Left ventricle myocardium inferior (tissue), 1 donor: ENCODE data around the gene ZNF652. TPM values are rescaled to one million over a fixed set of nuclear protein-coding genes. Genes with fewer than 3 reads are reported as not detected.

Source experiments
- DNase-seq: peaks from one replicate; pipeline ENCODE4 v3.0.0-alpha.2; 2020
- H3K27ac ChIP-seq: fragments of 200-600 bp; replicated peaks from 2 replicates; pipeline ENCODE4 v1.8.0; 2021
- H3K27me3 ChIP-seq: fragments of 200-600 bp; 2 replicates; pipeline ENCODE4 v1.8.0; 2021; ENCODE audit warnings: low read depth
- H3K36me3 ChIP-seq: fragments of 200-600 bp; 2 replicates; pipeline ENCODE4 v1.8.0; 2021
- H3K4me1 ChIP-seq: fragments of 200-600 bp; 2 replicates; pipeline ENCODE4 v1.8.0; 2021
- H3K4me3 ChIP-seq: fragments of 200-600 bp; 2 replicates; pipeline ENCODE4 v1.8.0; 2021; ENCODE audit warnings: mild to moderate bottlenecking, moderate library complexity
- H3K9me3 ChIP-seq: fragments of 200-600 bp; replicated peaks from 2 replicates; pipeline ENCODE4 v1.8.0; 2021
- intact Hi-C: fragments of 100-400 bp; cut with micrococcal nuclease; formaldehyde crosslinking; loops from one replicate; pipeline ENCODE4 v1.11.0; 2022
- total RNA-seq: library from RNA; stranded (reverse); fragmentation: NEBNext Ultra II Directional; extraction: Animal tissue kit (Norgen Biotek cat#: 25700); gene quantifications from one replicate; pipeline ENCODE4 v1.2.1, GENCODE V29; 2021
- TF ChIP-seq, protein P1 (sequence below): fragments of 200-600 bp; IDR thresholded peaks from 2 replicates; pipeline ENCODE4 v1.8.0; 2021; ENCODE audit warnings: antibody characterized with exemption, mild to moderate bottlenecking, borderline replicate concordance
- donor health status: DM: no; HTN: yes; CAD: no; lungs with severe emphysema.

The ZNF652 gene
- total RNA-seq, 1 donor from 2014 or later: 19.2 TPM

DNA sequence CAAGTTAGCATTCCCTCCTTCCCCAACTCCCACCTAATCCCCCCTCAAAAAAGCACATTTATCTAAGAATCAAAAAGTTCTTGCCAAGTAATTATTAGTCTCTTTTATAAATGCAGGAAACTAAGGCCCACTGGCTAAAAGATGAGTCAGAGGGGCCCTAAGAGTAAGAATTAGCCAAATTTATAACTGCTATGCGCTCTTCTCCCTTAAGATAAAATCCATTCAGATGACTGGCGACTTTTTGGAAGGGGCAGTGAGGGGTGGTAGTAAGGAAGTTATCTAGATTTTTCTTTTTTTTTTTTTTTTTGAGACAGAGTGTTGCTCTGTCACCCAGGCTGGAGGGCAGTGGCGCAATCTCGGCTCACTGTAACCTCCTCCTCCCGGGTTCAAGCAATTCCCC, 17.1 kb downstream of the ZNF652 start:
- Histone ChIP-seq H3K27ac (no peak overlapping the region), H3K36me3 (no peaks in the 10 kb centered on the region), H3K4me1 (peaks cover 30% of the 10 kb centered on the region), H3K27me3 (no peaks in the 10 kb centered on the region), H3K4me3 (no peak overlapping the region), H3K9me3 (no peaks in the 10 kb centered on the region)
- intact Hi-C loops: no loop called here
- no peak for DNase-seq
- TF ChIP-seq, protein P1, sequence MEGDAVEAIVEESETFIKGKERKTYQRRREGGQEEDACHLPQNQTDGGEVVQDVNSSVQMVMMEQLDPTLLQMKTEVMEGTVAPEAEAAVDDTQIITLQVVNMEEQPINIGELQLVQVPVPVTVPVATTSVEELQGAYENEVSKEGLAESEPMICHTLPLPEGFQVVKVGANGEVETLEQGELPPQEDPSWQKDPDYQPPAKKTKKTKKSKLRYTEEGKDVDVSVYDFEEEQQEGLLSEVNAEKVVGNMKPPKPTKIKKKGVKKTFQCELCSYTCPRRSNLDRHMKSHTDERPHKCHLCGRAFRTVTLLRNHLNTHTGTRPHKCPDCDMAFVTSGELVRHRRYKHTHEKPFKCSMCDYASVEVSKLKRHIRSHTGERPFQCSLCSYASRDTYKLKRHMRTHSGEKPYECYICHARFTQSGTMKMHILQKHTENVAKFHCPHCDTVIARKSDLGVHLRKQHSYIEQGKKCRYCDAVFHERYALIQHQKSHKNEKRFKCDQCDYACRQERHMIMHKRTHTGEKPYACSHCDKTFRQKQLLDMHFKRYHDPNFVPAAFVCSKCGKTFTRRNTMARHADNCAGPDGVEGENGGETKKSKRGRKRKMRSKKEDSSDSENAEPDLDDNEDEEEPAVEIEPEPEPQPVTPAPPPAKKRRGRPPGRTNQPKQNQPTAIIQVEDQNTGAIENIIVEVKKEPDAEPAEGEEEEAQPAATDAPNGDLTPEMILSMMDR: no peak

GRCh38 chr17:49343273-49343672, 18.8 kb downstream of the ZNF652 start:
- H3K27ac ChIP-seq: no peak overlapping the region
- H3K4me3 ChIP-seq: no peak overlapping the region

GRCh38 chr17:49342575-49342936, 19.5 kb downstream of the ZNF652 start:
- TF ChIP-seq, protein P1: no peak
- intact Hi-C loops: no loop called here
- Histone ChIP-seq H3K36me3 (no peaks in the 10 kb centered on the region), H3K27me3 (no peaks in the 10 kb centered on the region), H3K27ac (no peak overlapping the region), H3K4me3 (no peak overlapping the region), H3K9me3 (no peaks in the 10 kb centered on the region), H3K4me1 (peaks cover 35% of the 10 kb centered on the region)
- no peak for DNase-seq

More at GRCh38 chr17:49343273-49343672, 18.8 kb downstream of the ZNF652 start:
- intact Hi-C loops: no loop called here
- H3K36me3 ChIP-seq: no peaks in the 10 kb centered on the region
- TF ChIP-seq, protein P1: no peak
- DNase-seq: no peak
- no peaks in the 10 kb centered on the region for H3K27me3 ChIP-seq
- H3K4me1 ChIP-seq: peaks cover 35% of the 10 kb centered on the region
- no peaks in the 10 kb centered on the region for H3K9me3 ChIP-seq

GRCh38 chr17:49341356-49341755, 20.7 kb downstream of the ZNF652 start:
- Histone ChIP-seq H3K4me1 (peaks cover 35% of the 10 kb centered on the region), H3K27me3 (no peaks in the 10 kb centered on the region), H3K9me3 (no peaks in the 10 kb centered on the region), H3K36me3 (no peaks in the 10 kb centered on the region), H3K4me3 (no peak overlapping the region), H3K27ac (no peak overlapping the region)
- no peak for DNase-seq
- TF ChIP-seq, protein P1: no peak
- intact Hi-C loops: no loop called here

DNA sequence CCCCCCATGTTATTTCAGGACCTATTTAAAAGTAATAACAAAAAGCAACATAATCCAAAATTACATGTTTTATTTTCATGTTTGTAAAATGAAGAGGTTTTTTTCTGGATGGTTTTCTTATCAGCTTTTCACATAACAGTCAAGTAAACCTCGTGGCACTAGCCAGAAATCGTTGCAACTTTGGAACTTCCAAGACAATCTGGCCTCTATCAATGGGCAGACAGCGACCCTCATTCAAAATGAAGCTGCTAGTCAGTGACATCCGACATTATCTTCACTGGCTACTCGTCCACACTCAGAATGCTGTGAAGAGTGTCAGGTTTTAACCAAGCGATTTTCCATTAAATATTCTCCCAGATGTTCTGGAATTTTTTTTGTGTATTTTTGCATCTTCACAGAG, 22.7 kb downstream of the ZNF652 start:
- no peak overlapping the region for H3K4me3 ChIP-seq
- H3K27ac ChIP-seq: no peak overlapping the region
- H3K36me3 ChIP-seq: no peaks in the 10 kb centered on the region
- DNase-seq: no peak
- intact Hi-C loops: no loop called here
- TF ChIP-seq, protein P1: no peak
- H3K9me3 ChIP-seq: no peaks in the 10 kb centered on the region
- no peaks in the 10 kb centered on the region for H3K27me3 ChIP-seq
- H3K4me1 ChIP-seq: peaks cover 34% of the 10 kb centered on the region

- Histone ChIP-seq H3K9me3 (no peaks in the 10 kb centered on the region), H3K27me3 (no peaks in the 10 kb centered on the region), H3K36me3 (no peaks in the 10 kb centered on the region), H3K4me3 (no peak overlapping the region), H3K27ac (no peak overlapping the region), H3K4me1 (peaks cover 39% of the 10 kb centered on the region)
- TF ChIP-seq, protein P1: no peak
- DNase-seq: no peak
- intact Hi-C loops: no loop called here
These were observed 23.2 kb downstream of the ZNF652 start for GRCh38 chr17:49338883-49339282.
